ENCODE data around the gene KDM3B.

KDM3B gene

DNA sequence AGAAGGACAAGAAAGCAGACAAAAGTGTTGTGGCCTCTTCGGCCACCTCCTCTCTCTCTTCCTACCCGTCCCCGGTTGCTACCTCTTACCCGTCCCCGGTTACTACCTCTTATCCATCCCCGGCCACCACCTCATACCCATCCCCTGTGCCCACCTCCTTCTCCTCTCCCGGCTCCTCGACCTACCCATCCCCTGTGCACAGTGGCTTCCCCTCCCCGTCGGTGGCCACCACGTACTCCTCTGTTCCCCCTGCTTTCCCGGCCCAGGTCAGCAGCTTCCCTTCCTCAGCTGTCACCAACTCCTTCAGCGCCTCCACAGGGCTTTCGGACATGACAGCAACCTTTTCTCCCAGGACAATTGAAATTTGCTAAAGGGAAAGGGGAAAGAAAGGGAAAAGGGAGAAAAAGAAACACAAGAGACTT lies 115.2 kb downstream of the KDM3B start:
- TF ChIP-seq, protein P1, sequence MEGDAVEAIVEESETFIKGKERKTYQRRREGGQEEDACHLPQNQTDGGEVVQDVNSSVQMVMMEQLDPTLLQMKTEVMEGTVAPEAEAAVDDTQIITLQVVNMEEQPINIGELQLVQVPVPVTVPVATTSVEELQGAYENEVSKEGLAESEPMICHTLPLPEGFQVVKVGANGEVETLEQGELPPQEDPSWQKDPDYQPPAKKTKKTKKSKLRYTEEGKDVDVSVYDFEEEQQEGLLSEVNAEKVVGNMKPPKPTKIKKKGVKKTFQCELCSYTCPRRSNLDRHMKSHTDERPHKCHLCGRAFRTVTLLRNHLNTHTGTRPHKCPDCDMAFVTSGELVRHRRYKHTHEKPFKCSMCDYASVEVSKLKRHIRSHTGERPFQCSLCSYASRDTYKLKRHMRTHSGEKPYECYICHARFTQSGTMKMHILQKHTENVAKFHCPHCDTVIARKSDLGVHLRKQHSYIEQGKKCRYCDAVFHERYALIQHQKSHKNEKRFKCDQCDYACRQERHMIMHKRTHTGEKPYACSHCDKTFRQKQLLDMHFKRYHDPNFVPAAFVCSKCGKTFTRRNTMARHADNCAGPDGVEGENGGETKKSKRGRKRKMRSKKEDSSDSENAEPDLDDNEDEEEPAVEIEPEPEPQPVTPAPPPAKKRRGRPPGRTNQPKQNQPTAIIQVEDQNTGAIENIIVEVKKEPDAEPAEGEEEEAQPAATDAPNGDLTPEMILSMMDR (IDR thresholded peaks at IDR 0.05; ENCODE audit: borderline replicate concordance, extremely low read depth, low read length, poor library complexity, severe bottlenecking) = no peak
- no peak for TF ChIP-seq EZH2 (IDR thresholded peaks at IDR 0.05; ENCODE audit: borderline replicate concordance, low read depth, low read length, severe bottlenecking)
- peaks cover 20% of the 10 kb centered on the region for H3K79me2 ChIP-seq (ENCODE audit: insufficient read depth, low read length)
- ATAC-seq (ENCODE audit: insufficient read depth, low read depth) = no peak
- peaks cover 42% of the 10 kb centered on the region for H3K4me1 ChIP-seq (ENCODE audit: insufficient read depth, low read length)
- peak overlapping the region; percentile 71; the same call in 1 of the 2 replicates for H3K9ac ChIP-seq (ENCODE audit: low read depth, low read length)
- no peak for DNase-seq
- peak overlapping the region in 1 of 2 experiments; percentile 60; a peak in 2 of 4 replicates for H3K4me3 ChIP-seq (ENCODE audit: low read depth in 1 of 2, low read length in 2 of 2)
- H2AFZ ChIP-seq (ENCODE audit: low read depth, low read length) = no peak overlapping the region
- peak overlapping the region; percentile 97 for H3K4me2 ChIP-seq (ENCODE audit: insufficient read depth, low read length)
- peaks cover 32% of the 10 kb centered on the region for H4K20me1 ChIP-seq (ENCODE audit: insufficient read depth, low read length)
- H3K27me3 ChIP-seq (ENCODE audit: insufficient read depth, low read length, poor library complexity) = no peaks in the 10 kb centered on the region
- H3K9me3 ChIP-seq (ENCODE audit: insufficient read depth, low read length, severe bottlenecking) = no peaks in the 10 kb centered on the region
- H3K36me3 ChIP-seq (ENCODE audit: insufficient read depth, low read length) = peaks cover 19% of the 10 kb centered on the region
- no peak overlapping the region for H3K27ac ChIP-seq (ENCODE audit: low read length)

DNA sequence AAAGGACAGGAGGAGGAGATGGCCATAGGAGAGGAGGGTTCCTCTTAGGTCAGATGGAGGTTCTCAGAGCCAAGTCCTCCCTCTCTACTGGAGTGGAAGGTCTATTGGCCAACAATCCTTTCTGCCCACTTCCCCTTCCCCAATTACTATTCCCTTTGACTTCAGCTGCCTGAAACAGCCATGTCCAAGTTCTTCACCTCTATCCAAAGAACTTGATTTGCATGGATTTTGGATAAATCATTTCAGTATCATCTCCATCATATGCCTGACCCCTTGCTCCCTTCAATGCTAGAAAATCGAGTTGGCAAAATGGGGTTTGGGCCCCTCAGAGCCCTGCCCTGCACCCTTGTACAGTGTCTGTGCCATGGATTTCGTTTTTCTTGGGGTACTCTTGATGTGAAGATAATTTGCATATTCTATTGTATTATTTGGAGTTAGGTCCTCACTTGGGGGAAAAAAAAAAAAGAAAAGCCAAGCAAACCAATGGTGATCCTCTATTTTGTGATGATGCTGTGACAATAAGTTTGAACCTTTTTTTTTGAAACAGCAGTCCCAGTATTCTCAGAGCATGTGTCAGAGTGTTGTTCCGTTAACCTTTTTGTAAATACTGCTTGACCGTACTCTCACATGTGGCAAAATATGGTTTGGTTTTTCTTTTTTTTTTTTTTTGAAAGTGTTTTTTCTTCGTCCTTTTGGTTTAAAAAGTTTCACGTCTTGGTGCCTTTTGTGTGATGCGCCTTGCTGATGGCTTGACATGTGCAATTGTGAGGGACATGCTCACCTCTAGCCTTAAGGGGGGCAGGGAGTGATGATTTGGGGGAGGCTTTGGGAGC lies 115.9 kb downstream of the KDM3B start:
- peak overlapping the region; percentile 97 for H3K4me2 ChIP-seq (ENCODE audit: insufficient read depth, low read length)
- H3K27me3 ChIP-seq (ENCODE audit: insufficient read depth, low read length, poor library complexity) = no peaks in the 10 kb centered on the region
- no peaks in the 10 kb centered on the region for H3K9me3 ChIP-seq (ENCODE audit: insufficient read depth, low read length, severe bottlenecking)
- H3K36me3 ChIP-seq (ENCODE audit: insufficient read depth, low read length) = peaks cover 19% of the 10 kb centered on the region
- no peak overlapping the region for H3K27ac ChIP-seq (ENCODE audit: low read length)
- peaks cover 20% of the 10 kb centered on the region for H3K79me2 ChIP-seq (ENCODE audit: insufficient read depth, low read length)
- no peak for ATAC-seq (ENCODE audit: insufficient read depth, low read depth)
- H4K20me1 ChIP-seq (ENCODE audit: insufficient read depth, low read length) = peaks cover 32% of the 10 kb centered on the region
- no peak overlapping the region for H2AFZ ChIP-seq (ENCODE audit: low read depth, low read length)
- H3K4me3 ChIP-seq (ENCODE audit: low read depth in 1 of 2, low read length in 2 of 2) = peak overlapping the region in 1 of 2 experiments; percentile 60; a peak in 2 of 4 replicates
- DNase-seq = no peak
- TF ChIP-seq EZH2 (IDR thresholded peaks at IDR 0.05; ENCODE audit: borderline replicate concordance, low read depth, low read length, severe bottlenecking) = no peak
- TF ChIP-seq, protein P1 (IDR thresholded peaks at IDR 0.05; ENCODE audit: borderline replicate concordance, extremely low read depth, low read length, poor library complexity, severe bottlenecking) = no peak
- H3K4me1 ChIP-seq (ENCODE audit: insufficient read depth, low read length) = peaks cover 40% of the 10 kb centered on the region
- H3K9ac ChIP-seq (ENCODE audit: low read depth, low read length) = no peak overlapping the region

DNA sequence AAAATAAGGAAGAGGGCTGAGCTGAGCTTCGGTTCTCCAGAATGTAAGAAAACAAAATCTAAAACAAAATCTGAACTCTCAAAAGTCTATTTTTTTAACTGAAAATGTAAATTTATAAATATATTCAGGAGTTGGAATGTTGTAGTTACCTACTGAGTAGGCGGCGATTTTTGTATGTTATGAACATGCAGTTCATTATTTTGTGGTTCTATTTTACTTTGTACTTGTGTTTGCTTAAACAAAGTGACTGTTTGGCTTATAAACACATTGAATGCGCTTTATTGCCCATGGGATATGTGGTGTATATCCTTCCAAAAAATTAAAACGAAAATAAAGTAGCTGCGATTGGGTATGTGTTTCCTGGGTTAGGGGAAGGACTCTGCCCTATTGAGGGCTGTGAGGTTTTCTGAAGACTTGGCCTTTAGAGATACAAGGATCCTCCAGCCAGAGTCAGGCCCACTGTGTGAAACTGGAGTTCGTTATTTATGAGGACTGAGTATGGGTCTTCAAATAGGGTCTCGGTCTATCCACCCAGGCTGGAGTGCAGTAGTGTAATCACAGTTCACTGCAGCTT lies 116.6 kb downstream of the KDM3B start:
- peak overlapping the region; percentile 97; the same call in 1 of the 2 replicates for H3K4me2 ChIP-seq (ENCODE audit: insufficient read depth, low read length)
- peaks cover 32% of the 10 kb centered on the region for H4K20me1 ChIP-seq (ENCODE audit: insufficient read depth, low read length)
- no peak overlapping the region for H3K4me3 ChIP-seq (ENCODE audit: low read depth in 1 of 2, low read length in 2 of 2)
- peaks cover 34% of the 10 kb centered on the region for H3K4me1 ChIP-seq (ENCODE audit: insufficient read depth, low read length)
- H3K27me3 ChIP-seq (ENCODE audit: insufficient read depth, low read length, poor library complexity) = no peaks in the 10 kb centered on the region
- peaks cover 20% of the 10 kb centered on the region for H3K79me2 ChIP-seq (ENCODE audit: insufficient read depth, low read length)
- peaks cover 19% of the 10 kb centered on the region for H3K36me3 ChIP-seq (ENCODE audit: insufficient read depth, low read length)
- H3K27ac ChIP-seq (ENCODE audit: low read length) = no peak overlapping the region
- no peak overlapping the region for H3K9ac ChIP-seq (ENCODE audit: low read depth, low read length)
- no peak for ATAC-seq (ENCODE audit: insufficient read depth, low read depth)
- DNase-seq = no peak
- H2AFZ ChIP-seq (ENCODE audit: low read depth, low read length) = no peak overlapping the region
- no peaks in the 10 kb centered on the region for H3K9me3 ChIP-seq (ENCODE audit: insufficient read depth, low read length, severe bottlenecking)
- TF ChIP-seq, protein P1 (IDR thresholded peaks at IDR 0.05; ENCODE audit: borderline replicate concordance, extremely low read depth, low read length, poor library complexity, severe bottlenecking) = no peak
- TF ChIP-seq EZH2 (IDR thresholded peaks at IDR 0.05; ENCODE audit: borderline replicate concordance, low read depth, low read length, severe bottlenecking) = no peak
